H9 (cell line): Measurements from ENCODE around the gene CBX1. TPM values are rescaled to one million over a fixed set of nuclear protein-coding genes. Genes with fewer than 3 reads are reported as not detected.

Source experiments
- DNase-seq: peaks from one replicate; pipeline ENCODE4 v3.0.0-alpha.2; 2017
- H2AFZ ChIP-seq: one replicate; pipeline ENCODE4 v1.6.1; 2013; ENCODE audit warnings: mild to moderate bottlenecking, low read length, control low read depth, moderate library complexity
- H2AK5ac ChIP-seq: 2 replicates; pipeline ENCODE4 v1.6.1; 2013; ENCODE audit warnings: low read length, control low read depth, mixed read lengths; ENCODE audit not compliant: insufficient read length
- H2BK120ac ChIP-seq: one replicate; pipeline ENCODE4 v1.6.1; 2013; ENCODE audit warnings: low read depth, mild to moderate bottlenecking, low read length, control low read depth, inconsistent platforms; ENCODE audit not compliant: poor library complexity, severe bottlenecking
- H2BK12ac ChIP-seq: 2 replicates; pipeline ENCODE4 v1.6.1; 2013; ENCODE audit warnings: low read length, control low read depth, mixed read lengths, low read depth; ENCODE audit not compliant: insufficient read length
- H2BK15ac ChIP-seq: 2 replicates; pipeline ENCODE4 v1.6.1; 2013; ENCODE audit warnings: low read depth, low read length, control low read depth
- H2BK20ac ChIP-seq: one replicate; pipeline ENCODE4 v1.6.1; 2013; ENCODE audit warnings: low read depth, mild to moderate bottlenecking, low read length, control low read depth, inconsistent platforms; ENCODE audit not compliant: poor library complexity, severe bottlenecking
- H2BK5ac ChIP-seq: 2 replicates; pipeline ENCODE4 v1.6.1; 2013; ENCODE audit warnings: low read length, control low read depth, mixed read lengths; ENCODE audit not compliant: insufficient read length
- H3K14ac ChIP-seq: 2 replicates; pipeline ENCODE4 v1.6.1; 2013; ENCODE audit warnings: low read length, control low read depth; ENCODE audit not compliant: insufficient read depth
- H3K18ac ChIP-seq: 2 replicates; pipeline ENCODE4 v1.6.1; 2013; ENCODE audit warnings: low read depth, mild to moderate bottlenecking, mixed read lengths, low read length, control low read depth; ENCODE audit not compliant: insufficient read length
- H3K23ac ChIP-seq: 2 replicates; pipeline ENCODE4 v1.6.1; 2013; ENCODE audit warnings: low read length, control low read depth, mixed read lengths, low read depth; ENCODE audit not compliant: insufficient read length
- H3K23me2 ChIP-seq: 2 replicates; pipeline ENCODE4 v1.6.1; 2013; ENCODE audit warnings: low read depth, mild to moderate bottlenecking, mixed read lengths, low read length, control low read depth; ENCODE audit not compliant: insufficient read length, poor library complexity, severe bottlenecking
- H3K27ac ChIP-seq: 2 replicates; pipeline ENCODE4 v1.5.1; 2013; ENCODE audit warnings: low read length, control low read depth, mixed read lengths, low read depth; ENCODE audit not compliant: insufficient read length
- H3K27me3 ChIP-seq: 2 replicates; pipeline ENCODE4 v1.6.1; 2013; ENCODE audit warnings: low read length, control low read depth, inconsistent platforms; ENCODE audit not compliant: insufficient read depth
- H3K4ac ChIP-seq: 2 replicates; pipeline ENCODE4 v1.6.1; 2013; ENCODE audit warnings: low read depth, mild to moderate bottlenecking, control low read depth, inconsistent platforms, low read length, moderate library complexity
- H3K4me1 ChIP-seq: 2 replicates; pipeline ENCODE4 v1.6.1; 2013; ENCODE audit warnings: low read length, control low read depth, inconsistent platforms; ENCODE audit not compliant: insufficient read depth
- H3K4me2 ChIP-seq: 2 replicates; pipeline ENCODE4 v1.6.1; 2013; ENCODE audit warnings: low read length, control low read depth, mixed read lengths; ENCODE audit not compliant: insufficient read length, insufficient read depth
- H3K56ac ChIP-seq: 2 replicates; pipeline ENCODE4 v1.6.1; 2013; ENCODE audit warnings: low read depth, mild to moderate bottlenecking, mixed read lengths, low read length, control low read depth; ENCODE audit not compliant: insufficient read length
- H3K79me1 ChIP-seq: 2 replicates; pipeline ENCODE4 v1.6.1; 2013; ENCODE audit warnings: low read depth, mild to moderate bottlenecking, moderate library complexity, low read length, control low read depth, inconsistent platforms; ENCODE audit not compliant: insufficient read depth, poor library complexity, severe bottlenecking
- H3K79me2 ChIP-seq: 2 replicates; pipeline ENCODE4 v1.6.1; 2013; ENCODE audit warnings: low read length, control low read depth, inconsistent platforms; ENCODE audit not compliant: insufficient read depth
- H3K9ac ChIP-seq: 2 replicates; pipeline ENCODE4 v1.6.1; 2013; ENCODE audit warnings: low read length, control low read depth, mixed read lengths; ENCODE audit not compliant: insufficient read length; ENCODE audit errors: extremely low read depth
- H3K9me3 ChIP-seq: one replicate; pipeline ENCODE4 v1.6.1; 2013; ENCODE audit warnings: low read depth, low read length, inconsistent platforms; ENCODE audit not compliant: control insufficient read depth
- H3T11ph ChIP-seq: one replicate; pipeline ENCODE4 v1.6.1; 2013; ENCODE audit warnings: mild to moderate bottlenecking, low read length, control low read depth, inconsistent platforms
- H4K20me1 ChIP-seq: one replicate; pipeline ENCODE4 v1.6.1; 2013; ENCODE audit not compliant: control insufficient read depth, insufficient read length, insufficient read depth
- H4K5ac ChIP-seq: 2 replicates; pipeline ENCODE4 v1.6.1; 2013; ENCODE audit warnings: low read depth, mild to moderate bottlenecking, mixed read lengths, low read length, control low read depth; ENCODE audit not compliant: insufficient read length
- H4K8ac ChIP-seq: replicated peaks from 2 replicates; pipeline ENCODE4 v1.6.1; 2013; ENCODE audit warnings: low read length, control low read depth, mixed read lengths, low read depth; ENCODE audit not compliant: insufficient read length
- H4K91ac ChIP-seq: 2 replicates; pipeline ENCODE4 v1.6.1; 2013; ENCODE audit warnings: low read depth, mild to moderate bottlenecking, moderate library complexity, mixed read lengths, low read length, control low read depth; ENCODE audit not compliant: insufficient read length
- H3K27ac Mint-ChIP-seq, 3 experiments: 2 replicates in 2 of 3; 3 replicates in 1 of 3; pipeline ENCODE4 v1.8.0; 2020 to 2021; ENCODE audit warnings: mixed read lengths in 3 of 3, mild to moderate bottlenecking in 1 of 3, moderate library complexity in 1 of 3
- H3K27me3 Mint-ChIP-seq: 2 replicates; pipeline ENCODE4 v1.8.0; 2021; ENCODE audit warnings: low read depth, mild to moderate bottlenecking, moderate library complexity, mixed read lengths
- H3K36me3 Mint-ChIP-seq, 3 experiments: 2 replicates in 2 of 3; 3 replicates in 1 of 3; pipeline ENCODE4 v1.8.0; 2020 to 2021; ENCODE audit warnings: low read depth in 3 of 3, mixed read lengths in 3 of 3; ENCODE audit not compliant: insufficient read depth in 1 of 3
- H3K4me1 Mint-ChIP-seq, 2 experiments: 2 replicates each; pipeline ENCODE4 v1.8.0; 2020; ENCODE audit warnings: mixed read lengths in 2 of 2
- H3K4me3 Mint-ChIP-seq, 2 experiments: 2 replicates in 1 of 2; 3 replicates in 1 of 2; pipeline ENCODE4 v1.8.0; 2020 to 2021; ENCODE audit warnings: mild to moderate bottlenecking in 2 of 2, mixed read lengths in 2 of 2, moderate library complexity in 1 of 2
- H3K9me3 Mint-ChIP-seq, 2 experiments: 2 replicates in 1 of 2; 3 replicates in 1 of 2; pipeline ENCODE4 v1.8.0; 2020; ENCODE audit warnings: mild to moderate bottlenecking in 2 of 2, mixed read lengths in 2 of 2, moderate library complexity in 1 of 2
- CTCF ChIP-seq: fragments of 200-600 bp; sonication (generic); conservative IDR thresholded peaks from 3 replicates; pipeline ENCODE4 v1.8.0; 2021; ENCODE audit warnings: antibody characterized with exemption, mild to moderate bottlenecking
- WGBS: extraction: QIAGEN DNeasy Blood & Tissue Kit; methylation state at CpG from one replicate; pipeline ENCODE4 v1.1.7; 2013; ENCODE audit warnings: missing lambda C conversion rate, low lambda C conversion rate, mixed read lengths; ENCODE audit not compliant: insufficient read length; ENCODE audit errors: extremely low coverage; 5-methylcytosine and 5-hydroxymethylcytosine counted together
- total RNA-seq: library from RNA; stranded (reverse); gene quantifications from 2 replicates; pipeline ENCODE4 v1.2.1, GENCODE V29; 2021

Gene CBX1
- total RNA-seq, 1 experiment from 2014 or later = 155 TPM

DNA sequence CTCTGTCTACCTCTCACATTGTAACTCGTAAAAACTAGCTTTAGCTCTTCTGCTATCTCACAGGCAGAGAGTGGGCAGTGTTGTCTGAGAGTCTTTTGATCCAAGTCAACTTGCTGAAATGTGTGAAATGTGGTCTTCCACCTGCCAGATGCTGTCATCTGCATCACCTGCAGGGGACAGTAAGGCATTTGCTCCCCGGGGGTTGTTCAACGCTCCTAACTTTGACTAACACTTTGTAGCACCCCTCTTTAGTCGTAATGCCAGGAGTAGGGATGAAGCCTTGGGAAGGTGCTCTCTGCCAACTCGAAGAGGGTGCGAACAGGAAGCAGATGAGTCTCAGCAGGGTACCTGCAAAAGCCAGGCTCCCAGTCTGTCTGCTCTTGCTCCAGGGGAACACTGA, 42.4 kb upstream of the CBX1 start:
- Histone ChIP-seq H2BK15ac (no peak overlapping the region), H4K8ac (no peak overlapping the region), H4K5ac (no peak overlapping the region), H3K4ac (no peak overlapping the region), H2BK20ac (no peak overlapping the region), H4K20me1 (no peaks in the 10 kb centered on the region), H3K9ac (no peak overlapping the region), H3K14ac (no peak overlapping the region), H3K79me2 (no peaks in the 10 kb centered on the region), H2BK120ac (no peak overlapping the region), H2AK5ac (no peak overlapping the region), H2AFZ (no peak overlapping the region), H3K23me2 (no peaks in the 10 kb centered on the region), H3T11ph (no peak overlapping the region), H3K27ac (no peak overlapping the region), H3K23ac (no peak overlapping the region), H3K18ac (no peak overlapping the region), H3K27me3 (no peaks in the 10 kb centered on the region), H3K56ac (no peak overlapping the region), H2BK5ac (no peak overlapping the region), H2BK12ac (no peak overlapping the region), H3K9me3 (no peaks in the 10 kb centered on the region), H3K4me1 (no peaks in the 10 kb centered on the region), H3K79me1 (no peaks in the 10 kb centered on the region), H4K91ac (no peak overlapping the region), H3K4me2 (no peak overlapping the region)
- H3K27me3 Mint-ChIP-seq = peaks cover 22% of the 10 kb centered on the region
- DNase-seq = no peak
- no CpG with 5 or more reads among the region's 6 CpGs for WGBS
- peak; percentile 36; the same call in 1 of the 3 replicates for TF ChIP-seq CTCF
- peaks cover 6 to 15% of the 10 kb centered on the region in 2 experiments for H3K4me1 Mint-ChIP-seq
- H3K27ac Mint-ChIP-seq = no peak overlapping the region
- H3K36me3 Mint-ChIP-seq = no peaks in the 10 kb centered on the region
- no peak overlapping the region for H3K4me3 Mint-ChIP-seq
- no peaks in the 10 kb centered on the region for H3K9me3 Mint-ChIP-seq
